Urinary bladder (tissue), 4 donors: ENCODE measurements around the gene TMEM258. TPM values are rescaled to one million over a fixed set of nuclear protein-coding genes. Genes with fewer than 3 reads are reported as not detected.

ENCODE experiments used
- DNase-seq: peaks from one replicate; pipeline ENCODE4 v3.0.0-alpha.2; 2015; ENCODE audit errors: extremely low spot score
- H3K27ac ChIP-seq: one replicate; pipeline ENCODE4 v1.5.1; 2013; ENCODE audit warnings: low read depth, mild to moderate bottlenecking, moderate library complexity
- H3K36me3 ChIP-seq: one replicate; pipeline ENCODE4 v1.6.1; 2013; ENCODE audit warnings: mild to moderate bottlenecking, moderate library complexity; ENCODE audit not compliant: insufficient read depth
- H3K4me1 ChIP-seq: one replicate; pipeline ENCODE4 v1.6.1; 2013; ENCODE audit warnings: mild to moderate bottlenecking, moderate library complexity; ENCODE audit not compliant: insufficient read depth
- H3K4me3 ChIP-seq: one replicate; pipeline ENCODE4 v1.5.1; 2013; ENCODE audit warnings: low read depth, low read length
- WGBS: extraction: QIAGEN DNeasy Blood & Tissue Kit; methylation state at CpG from one replicate; pipeline ENCODE4 v1.1.7; 2013; 5-methylcytosine and 5-hydroxymethylcytosine counted together
- polyA plus RNA-seq: library from polyadenylated mRNA; stranded (reverse); fragments of 200-250 nt; gene quantifications from one replicate; pipeline ENCODE4 v1.2.3, GENCODE V29; 2013
- total RNA-seq: library from RNA; depleted of rRNA; stranded (reverse); fragments of >200 nt; gene quantifications from one replicate; pipeline ENCODE4 v1.2.3, GENCODE V29; 2014
- donor health status: healthy with polysubstance abuse.
- donor health status: healthy.

The TMEM258 gene
- total and polyA plus RNA-seq, 2 donors, result 86.6 to 153 TPM

DNA sequence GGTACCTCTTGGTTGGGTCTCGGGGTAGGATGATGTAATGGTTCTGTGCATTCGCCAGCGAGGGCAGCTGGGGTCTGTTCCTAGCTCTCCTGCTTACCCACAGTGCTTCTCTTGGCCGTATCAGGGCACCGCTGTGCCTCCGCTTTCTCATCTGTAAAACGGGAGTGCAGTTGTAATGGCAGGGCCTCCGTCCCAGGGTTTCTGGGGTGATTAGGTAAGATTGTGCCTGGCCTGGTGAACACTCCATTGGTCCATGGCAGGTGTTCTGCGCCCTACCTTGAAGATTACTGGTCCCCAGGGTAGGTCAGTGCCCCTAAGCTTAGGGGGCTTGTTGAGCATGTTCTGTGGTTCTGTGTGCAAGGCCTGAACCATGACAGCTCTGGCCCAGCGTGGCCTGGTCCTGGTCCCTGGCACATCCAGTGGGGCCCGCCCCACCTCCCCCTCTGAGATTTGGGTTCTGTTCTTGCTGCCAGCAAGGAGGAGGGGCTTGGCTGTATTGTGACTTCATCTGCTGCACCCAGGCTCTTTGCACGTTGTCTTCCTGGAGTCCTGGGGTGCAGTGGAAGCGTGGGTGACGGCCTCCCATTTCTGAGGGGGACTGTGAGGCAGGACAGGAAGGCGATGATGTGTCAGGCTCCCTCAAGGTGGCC, 35.1 kb downstream of the TMEM258 start:
- 76% methylated on average over 15 of the region's 15 CpGs for WGBS
- Histone ChIP-seq H3K27ac (no peak overlapping the region), H3K4me1 (no peaks in the 10 kb centered on the region), H3K4me3 (no peak overlapping the region), H3K36me3 (no peaks in the 10 kb centered on the region)
- no peak for DNase-seq

- H3K4me3 ChIP-seq, result no peak overlapping the region
- H3K27ac ChIP-seq, result no peak overlapping the region
- 74% methylated on average over 9 of the region's 9 CpGs for whole genome bisulfite sequencing
- no peaks in the 10 kb centered on the region for H3K36me3 ChIP-seq
- H3K4me1 ChIP-seq, result no peaks in the 10 kb centered on the region
- no peak for DNase-seq
These were observed 35.8 kb downstream of the TMEM258 start for GRCh38 chr11:61756452-61757212.

DNA sequence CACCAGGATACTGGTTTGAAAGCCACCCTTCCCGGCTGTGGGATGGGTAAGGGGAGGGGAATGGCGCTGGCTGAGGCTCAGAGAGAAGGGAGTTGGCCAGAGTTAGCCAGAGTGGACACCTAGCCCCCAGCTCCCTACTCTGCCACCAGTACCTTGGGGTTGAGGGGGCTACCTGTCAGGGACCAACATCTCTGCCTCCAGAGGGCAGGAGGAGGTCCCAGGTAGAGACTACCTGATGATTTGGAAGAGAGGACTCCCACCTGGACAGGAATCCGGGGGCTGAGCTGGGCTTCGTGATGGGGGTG, 36.3 kb downstream of the TMEM258 start:
- Histone ChIP-seq H3K4me1 (no peaks in the 10 kb centered on the region), H3K27ac (no peak overlapping the region), H3K36me3 (no peaks in the 10 kb centered on the region), H3K4me3 (no peak overlapping the region)
- 76% methylated on average over 4 of the region's 4 CpGs for WGBS
- DNase-seq, result no peak

DNA sequence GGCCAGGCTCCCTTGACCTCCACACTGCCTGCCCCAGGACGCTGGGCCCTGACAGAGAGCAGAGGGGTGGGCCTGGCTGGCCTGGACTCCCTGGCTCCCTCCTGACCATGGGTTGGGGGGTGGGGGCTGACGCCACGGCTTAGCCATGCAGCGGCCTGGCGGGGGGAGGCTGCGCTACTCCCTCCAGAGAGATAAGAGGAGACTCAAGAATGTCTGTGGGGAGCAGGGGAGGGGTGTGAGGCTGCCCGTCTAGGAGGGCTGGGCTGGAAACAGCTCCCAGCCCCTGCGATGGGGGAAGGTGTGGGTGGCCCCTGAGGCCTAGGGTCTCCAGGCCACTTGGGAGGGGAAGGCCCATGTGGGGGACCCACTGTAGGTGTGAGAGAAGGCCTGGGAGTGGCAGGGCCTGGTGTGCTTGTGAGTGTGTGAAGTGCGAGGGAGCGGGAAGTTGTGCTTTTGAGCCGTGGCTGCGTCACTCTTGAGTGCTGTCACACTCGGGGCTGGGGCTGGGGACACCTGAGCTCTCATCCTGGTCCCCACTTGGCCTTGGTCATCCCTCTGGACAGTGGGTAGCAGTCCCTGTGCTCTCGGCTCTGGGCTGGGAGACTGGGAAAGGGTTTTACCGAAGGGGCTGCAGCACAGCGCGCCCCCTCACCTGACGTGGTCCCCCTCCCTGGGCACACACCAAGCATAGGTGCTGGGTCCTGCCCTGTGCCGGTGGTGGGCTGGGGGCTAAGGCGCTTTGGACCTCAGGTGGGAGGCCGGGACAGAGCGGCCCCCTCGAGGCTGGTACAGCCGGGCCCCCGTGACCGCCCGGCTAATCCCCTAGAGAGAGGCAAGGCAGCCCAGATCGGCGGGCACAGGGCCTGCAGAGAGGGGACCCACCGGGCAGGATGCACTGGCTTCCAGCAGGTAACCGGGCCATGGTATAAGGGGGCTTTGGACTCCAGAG, 37.6 kb downstream of the TMEM258 start:
- DNase-seq, result no peak
- Histone ChIP-seq H3K36me3 (no peaks in the 10 kb centered on the region), H3K4me3 (no peak overlapping the region), H3K4me1 (no peaks in the 10 kb centered on the region), H3K27ac (no peak overlapping the region)
- 65% methylated on average over 31 of the region's 31 CpGs for WGBS

DNA sequence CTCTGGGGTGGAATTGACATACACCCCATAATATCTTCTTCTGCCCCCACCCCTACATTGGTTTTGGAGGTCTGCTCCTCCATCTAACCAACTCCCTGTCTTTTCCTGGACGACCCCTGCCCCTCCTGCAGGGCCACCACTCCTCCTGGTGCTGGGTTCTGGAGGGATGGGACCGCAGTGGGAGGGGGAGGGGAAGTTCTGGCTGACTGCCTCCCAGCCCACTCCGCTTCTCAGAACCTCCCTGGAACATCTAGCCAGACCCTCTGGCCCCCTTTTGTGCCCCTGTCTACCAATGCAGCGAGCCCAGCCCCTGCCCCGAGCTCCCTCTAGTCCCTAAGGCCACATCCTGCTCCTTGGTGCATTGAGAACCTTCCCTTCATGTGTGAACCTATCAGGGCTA, 38.7 kb downstream of the TMEM258 start:
- Histone ChIP-seq H3K36me3 (no peaks in the 10 kb centered on the region), H3K4me1 (no peaks in the 10 kb centered on the region), H3K27ac (no peak overlapping the region), H3K4me3 (no peak overlapping the region)
- no peak for DNase-seq
- 73% methylated on average over 5 of the region's 5 CpGs for WGBS

DNA sequence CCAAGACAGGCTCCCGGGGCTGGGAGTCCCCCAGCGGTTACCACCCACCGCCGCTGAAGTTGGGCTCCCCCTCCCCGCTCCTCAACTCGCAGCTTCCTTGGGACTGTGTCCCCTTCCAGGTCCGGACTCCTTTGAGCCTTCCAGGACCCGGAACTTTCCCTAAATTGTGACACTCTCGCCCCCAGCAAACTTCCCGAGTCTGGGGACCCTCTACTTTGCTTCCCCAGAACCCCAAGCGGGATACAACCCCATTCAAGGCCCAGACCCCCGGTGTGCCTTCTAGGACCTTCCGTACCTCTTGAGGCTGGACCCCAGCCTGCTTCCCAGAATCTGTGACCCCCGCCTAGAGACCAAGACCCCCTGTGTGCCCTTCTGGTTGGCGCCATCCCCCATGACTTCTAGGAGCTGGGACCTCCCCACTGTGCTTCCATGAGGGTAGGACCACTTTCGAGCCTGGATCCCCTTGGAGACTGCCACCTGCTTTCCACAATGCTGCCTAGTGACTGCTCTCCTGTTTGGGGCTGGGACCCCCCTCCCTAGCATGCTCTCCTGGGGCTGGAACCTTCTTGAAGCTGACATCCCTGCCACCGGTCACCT, 39.4 kb downstream of the TMEM258 start:
- Histone ChIP-seq H3K4me3 (peak overlapping the region; percentile 41), H3K36me3 (no peaks in the 10 kb centered on the region), H3K27ac (no peak overlapping the region), H3K4me1 (no peaks in the 10 kb centered on the region)
- no peak for DNase-seq
- 26% methylated on average over 17 of the region's 17 CpGs for WGBS

- H3K27ac ChIP-seq, result no peak within 1 kb of the TSS
- WGBS, result 2% methylated on average over 90 of the region's 93 CpGs
- no peak for DNase-seq
These were observed 40.1 kb downstream of the TMEM258 start, which contains the start of gene MYRF for GRCh38 chr11:61752117-61752924. Gene MYRF (plus strand): TSS chr11:61752636. CDS start chr11:61752745, 109 bp downstream.

DNA sequence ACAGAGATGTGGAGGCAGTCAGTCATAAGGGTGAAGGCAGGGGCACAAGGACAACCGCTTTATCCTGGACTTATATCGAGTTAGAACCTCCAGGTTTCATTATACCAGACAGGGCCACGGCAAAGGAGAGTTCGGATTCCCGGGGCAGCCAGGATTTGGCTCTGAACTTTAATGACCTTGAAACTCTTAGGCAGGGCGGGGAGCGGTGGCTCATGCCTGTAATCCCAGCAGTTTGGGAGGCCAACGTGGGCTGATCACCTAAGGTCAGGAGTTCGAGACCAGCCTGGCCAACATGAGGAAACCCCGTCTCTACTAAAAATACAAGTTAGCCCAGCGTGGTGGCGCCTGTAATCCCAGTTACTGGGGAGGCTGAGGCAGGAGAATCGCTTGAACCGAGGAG, 41.0 kb downstream of the TMEM258 start:
- no peak for DNase-seq
- no peak overlapping the region for H3K4me3 ChIP-seq
- WGBS, result 90% methylated on average over 14 of the region's 14 CpGs
- H3K4me1 ChIP-seq, result no peaks in the 10 kb centered on the region
- H3K27ac ChIP-seq, result no peak overlapping the region
- H3K36me3 ChIP-seq, result no peaks in the 10 kb centered on the region

More at GRCh38 chr11:61752117-61752924, 40.1 kb downstream of the TMEM258 start, which contains the start of gene MYRF:
- H3K4me1 ChIP-seq, result no peaks in the 10 kb centered on the region
- no peaks in the 10 kb centered on the region for H3K36me3 ChIP-seq
- H3K4me3 ChIP-seq, result peak within 1 kb of the TSS; percentile 41

GRCh38 chr11:61750631-61751273, 41.6 kb downstream of the TMEM258 start:
- H3K36me3 ChIP-seq, result no peaks in the 10 kb centered on the region
- no peak overlapping the region for H3K27ac ChIP-seq
- DNase-seq, result no peak
- no peaks in the 10 kb centered on the region for H3K4me1 ChIP-seq
- no peak overlapping the region for H3K4me3 ChIP-seq
- 99% methylated on average over 5 of the region's 5 CpGs for WGBS

- 59% methylated on average over 21 of the region's 21 CpGs for WGBS
- Histone ChIP-seq H3K4me3 (no peak overlapping the region), H3K27ac (no peak overlapping the region), H3K36me3 (no peaks in the 10 kb centered on the region), H3K4me1 (no peaks in the 10 kb centered on the region)
- no peak for DNase-seq
These were observed 42.7 kb downstream of the TMEM258 start for GRCh38 chr11:61749591-61750217.

DNA sequence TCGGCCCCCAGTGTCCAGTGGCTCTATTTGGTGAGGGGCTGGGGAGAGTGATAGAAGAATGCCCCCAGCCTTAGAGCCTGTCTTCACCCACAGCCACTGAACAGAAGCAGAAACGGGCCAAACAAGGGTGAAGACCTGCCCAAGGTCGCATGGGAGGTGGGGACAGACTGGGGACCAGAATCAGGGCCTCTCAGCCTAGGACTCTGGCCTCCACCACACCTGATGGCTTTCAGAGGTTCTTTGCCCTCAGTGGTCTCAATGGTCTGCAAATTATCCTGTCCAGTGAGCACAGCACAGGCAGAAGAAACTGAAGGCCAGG, 44.5 kb downstream of the TMEM258 start:
- H3K4me3 ChIP-seq, result no peak overlapping the region
- whole genome bisulfite sequencing, result 56% methylated on average over 3 of the region's 3 CpGs
- H3K4me1 ChIP-seq, result no peaks in the 10 kb centered on the region
- DNase-seq, result no peak
- H3K27ac ChIP-seq, result no peak overlapping the region
- H3K36me3 ChIP-seq, result no peaks in the 10 kb centered on the region
